HepG2 (cell line): Measurements from ENCODE around the gene THOC6. TPM values are rescaled to one million over a fixed set of nuclear protein-coding genes. Genes with fewer than 3 reads are reported as not detected.
A peak's percentile ranks its signal among the peaks of the same experiment; 100 is the strongest.

Experiments used
- ATAC-seq: fragments of 200-7000 bp; cut with Tn5 transposase; 3 replicates; pipeline ENCODE4 v1.9.1; 2020; ENCODE audit warnings: mild to moderate bottlenecking, moderate library complexity
- BruUV-seq: library from RNA; stranded (reverse); fragments of 400-500 nt; replicated peaks from 2 replicates; lab custom pipeline; 2021; lab: Mats Ljungman, UMichigan
- CTCF ChIA-PET: fragments of 300-600 bp; formaldehyde crosslinking; extraction: SDS; loops from one replicate; lab custom pipeline; 2021; ENCODE audit warnings: low total read pairs, inconsistent platforms, low intra/inter-chr PET ratio; lab: Yijun Ruan, JAX
- POLR2A ChIA-PET: fragments of 350-600 bp; sonication (Branson Sonifier 250); formaldehyde crosslinking; loops from one replicate; lab custom pipeline; 2020; ENCODE audit warnings: antibody characterized with exemption, inconsistent platforms; lab: Yijun Ruan, JAX
- DNase-seq: peaks from one replicate; pipeline ENCODE4 v3.0.0-alpha.2; 2015; ENCODE audit warnings: low spot score
- FAIRE-seq: peaks from 3 replicates; lab custom pipeline; 2011; peaks lifted over from hg19 to GRCh38; lab: Jason Lieb, UNC
- H2AFZ ChIP-seq: one replicate; pipeline ENCODE4 v1.6.1; 2011; ENCODE audit warnings: low read length, inconsistent platforms
- H3K27ac ChIP-seq: fragments of 300-600 bp; 3 replicates; pipeline ENCODE4 v1.8.0; 2011; ENCODE audit warnings: mixed run types, mild to moderate bottlenecking, mixed read lengths, low read length, inconsistent platforms; ENCODE audit not compliant: insufficient read depth; ENCODE audit errors: extremely low read length
- H3K27me3 ChIP-seq, 2 experiments: fragments of 200-600 bp in 1 of 2; 2 replicates in 1 of 2; 3 replicates in 1 of 2; pipeline versions ENCODE4 v1.6.0 to v1.8.0; 2011; ENCODE audit warnings: low read length in 2 of 2, mild to moderate bottlenecking in 2 of 2, moderate library complexity in 2 of 2, inconsistent platforms in 1 of 2; ENCODE audit not compliant: insufficient read depth in 2 of 2, control insufficient read depth in 1 of 2
- H3K36me3 ChIP-seq, 2 experiments: fragments of 200-600 bp in 1 of 2; replicated peaks in 1 of 2; 2 replicates in 1 of 2; 3 replicates in 1 of 2; pipeline versions ENCODE4 v1.5.1 to v1.8.0; 2011; ENCODE audit warnings: low read length in 2 of 2, inconsistent platforms in 1 of 2; ENCODE audit not compliant: insufficient read depth in 2 of 2, control insufficient read depth in 1 of 2
- H3K4me1 ChIP-seq: 2 replicates; pipeline ENCODE4 v1.5.1; 2012; ENCODE audit warnings: low read length, inconsistent platforms; ENCODE audit not compliant: insufficient read depth
- H3K4me2 ChIP-seq: 2 replicates; pipeline ENCODE4 v1.6.0; 2011; ENCODE audit warnings: low read depth, low read length, inconsistent platforms
- H3K4me3 ChIP-seq, 3 experiments: fragments of 200-600 bp in 1 of 3; sonication (generic), shearing (Covaris generic) in 1 of 3; replicated peaks in 1 of 3; 2 replicates each; pipeline ENCODE4 v1.5.1; 2011 to 2016; ENCODE audit warnings: low read length in 3 of 3, inconsistent platforms in 2 of 3, low read depth in 2 of 3, mild to moderate bottlenecking in 2 of 3, control low read depth in 1 of 3, mixed read lengths in 1 of 3; ENCODE audit not compliant: insufficient read depth in 1 of 3
- H3K79me2 ChIP-seq: one replicate; pipeline ENCODE4 v1.6.1; 2011; ENCODE audit warnings: low read length, inconsistent platforms; ENCODE audit not compliant: insufficient read depth
- H3K9ac ChIP-seq: 2 replicates; pipeline ENCODE4 v1.6.0; 2011; ENCODE audit warnings: mild to moderate bottlenecking, low read depth, low read length, inconsistent platforms; ENCODE audit not compliant: insufficient read depth
- H3K9me3 ChIP-seq: 2 replicates; pipeline ENCODE4 v1.5.1; 2012; ENCODE audit warnings: mild to moderate bottlenecking, low read length
- H4K20me1 ChIP-seq: 2 replicates; pipeline ENCODE4 v1.6.0; 2011; ENCODE audit warnings: inconsistent platforms, mild to moderate bottlenecking, low read length, moderate library complexity; ENCODE audit not compliant: insufficient read depth
- ATF3 ChIP-seq: sonication (generic); formaldehyde crosslinking; IDR thresholded peaks from 2 replicates; pipeline ENCODE4 v1.4.0; 2020; ENCODE audit warnings: missing genetic modification reagents
- ATF4 ChIP-seq, 2 experiments: fragments of 450-650 bp in 1 of 2; sonication (generic) in 1 of 2; formaldehyde crosslinking; IDR thresholded peaks; 2 replicates each; pipeline versions ENCODE4 v1.5.0 to v1.8.0; 2020 to 2022; ENCODE audit warnings: mild to moderate bottlenecking in 1 of 2, missing genetic modification reagents in 1 of 2
- CEBPB ChIP-seq: IDR thresholded peaks from 2 replicates; pipeline ENCODE4 v1.6.1; 2011; ENCODE audit warnings: low read depth, low read length, improper control_type of control experiment, borderline replicate concordance
- CEBPG ChIP-seq: IDR thresholded peaks from 2 replicates; pipeline ENCODE4 v1.6.1; 2016
- GATAD2A ChIP-seq: IDR thresholded peaks from 2 replicates; pipeline ENCODE4 v1.6.1; 2016
- HHEX ChIP-seq: IDR thresholded peaks from 2 replicates; pipeline ENCODE4 v1.6.1; 2016; ENCODE audit warnings: control low read depth
- HNF1A ChIP-seq, 2 experiments: sonication (generic) in 1 of 2; formaldehyde crosslinking in 1 of 2; IDR thresholded peaks; 2 replicates each; pipeline versions ENCODE4 v1.4.0 to v1.6.1; 2016 to 2020; ENCODE audit warnings: borderline replicate concordance in 1 of 2, low read depth in 1 of 2, mild to moderate bottlenecking in 1 of 2, missing genetic modification reagents in 1 of 2
- KDM1A ChIP-seq: IDR thresholded peaks from 2 replicates; pipeline ENCODE4 v1.6.1; 2016; ENCODE audit warnings: missing compliant biosample characterization
- NR2F6 ChIP-seq, 2 experiments: IDR thresholded peaks; 2 replicates each; pipeline ENCODE4 v1.6.1; 2016; ENCODE audit warnings: antibody characterized with exemption in 1 of 2, mild to moderate bottlenecking in 1 of 2
- SOX6 ChIP-seq, 2 experiments: fragments of 450-650 bp in 1 of 2; sonication (generic) in 1 of 2; formaldehyde crosslinking in 1 of 2; IDR thresholded peaks; 2 replicates each; pipeline versions ENCODE4 v1.4.0 to v1.6.1; 2017 to 2020; ENCODE audit warnings: antibody characterized with exemption in 1 of 2, mild to moderate bottlenecking in 1 of 2, missing genetic modification reagents in 1 of 2
- SP5 ChIP-seq: IDR thresholded peaks from 2 replicates; pipeline ENCODE4 v1.6.1; 2016; ENCODE audit warnings: low read depth, borderline replicate concordance
- THAP7 ChIP-seq: sonication (generic); formaldehyde crosslinking; IDR thresholded peaks from 2 replicates; pipeline ENCODE4 v1.8.1; 2023; ENCODE audit warnings: mild to moderate bottlenecking, missing genetic modification reagents
- ZFY ChIP-seq: sonication (generic); formaldehyde crosslinking; IDR thresholded peaks from 2 replicates; pipeline ENCODE4 v1.4.0; 2020; ENCODE audit warnings: missing genetic modification reagents
- ZMYM3 ChIP-seq: sonication (generic); formaldehyde crosslinking; IDR thresholded peaks from 2 replicates; pipeline ENCODE4 v1.5.1; 2020; ENCODE audit warnings: mild to moderate bottlenecking, missing genetic modification reagents
- ZNF207 ChIP-seq: fragments of 450-650 bp; IDR thresholded peaks from 2 replicates; pipeline ENCODE4 v1.6.1; 2016; ENCODE audit warnings: antibody characterized with exemption, borderline replicate concordance
- ZNF770 ChIP-seq: sonication (generic); formaldehyde crosslinking; IDR thresholded peaks from 2 replicates; pipeline ENCODE4 v1.5.0; 2020; ENCODE audit warnings: mild to moderate bottlenecking, missing genetic modification reagents
- WGBS: methylation state at CpG from one replicate; pipeline ENCODE4 v1.1.6; 2017; ENCODE audit warnings: low lambda C conversion rate; 5-methylcytosine and 5-hydroxymethylcytosine counted together
- in situ Hi-C: cut with HindIII; loops from 2 replicates; pipeline ENCODE4 v1.10.0; 2017; ENCODE audit warnings: low pct_unique_long_range_greater_than_20kb; ENCODE audit not compliant: extremely low pct_ligation_motif_present
- intact Hi-C: fragments of 100-400 bp; cut with micrococcal nuclease; formaldehyde crosslinking; loops from one replicate; pipeline ENCODE4 v1.10.0; 2022; ENCODE audit not compliant: unreplicated experiment
- polyA plus RNA-seq, 8 experiments: library from polyadenylated mRNA; depleted of rRNA in 3 of 8; stranded (reverse) in 7 of 8; unstranded in 1 of 8; fragments of >200 nt; fragmentation: Illumina TruSeq in 4 of 8; extraction: Trizol in 4 of 8; gene quantifications; 2 replicates each; pipeline versions ENCODE4 v1.2.1 to v1.2.3, GENCODE V29; 2011 to 2016; ENCODE audit warnings: low read depth in 4 of 8, missing spikeins in 1 of 8, mixed read lengths in 1 of 8; ENCODE audit not compliant: insufficient read depth in 1 of 8
- total RNA-seq, 5 experiments: library from RNA; depleted of rRNA; stranded (reverse); fragments of >200 nt; fragmentation: Illumina TruSeq; extraction: Trizol; gene quantifications; 2 replicates each; pipeline ENCODE4 v1.2.3, GENCODE V29; 2016; ENCODE audit warnings: low read depth in 1 of 5

THOC6 gene
- total and polyA plus RNA-seq, 2 of the 13 experiments (the other 11 are each of a cell fraction or from before 2014, with no cell fraction given), result 32.1 to 37.0 TPM

- Histone ChIP-seq H3K36me3 (no peaks in the 10 kb centered on the region), H3K27ac (no peak overlapping the region), H2AFZ (no peak overlapping the region), H3K4me3 (no peak overlapping the region), H3K9me3 (no peaks in the 10 kb centered on the region), H3K4me1 (peaks cover 40% of the 10 kb centered on the region), H3K9ac (no peak overlapping the region), H3K4me2 (no peak overlapping the region), H4K20me1 (no peaks in the 10 kb centered on the region), H3K79me2 (no peaks in the 10 kb centered on the region), H3K27me3 (peaks cover 12 to 70% of the 10 kb centered on the region in 2 experiments; a peak in 4 of 5 replicates)
- ChIA-PET CTCF (no interaction called here), POLR2A (interaction anchor here (0.6 to 2.0 kb wide), 4 partner anchors 13 to 46 kb away, joined by 3 to 6 read pairs (median 6); partner anchors contain the start of gene TNFRSF12A)
- 9% methylated on average over 3 of the region's 3 CpGs for WGBS
- in situ Hi-C loops (no loop called here), intact Hi-C loops (no loop called here)
- BruUV-seq, result no TSS peak
- no peak for DNase-seq
- no peak for ATAC-seq
- FAIRE-seq, result no peak
- no peak for TF ChIP-seq NR2F6 (IDR thresholded peaks at IDR 0.05)
- TF ChIP-seq NR2F6 (CRISPR knock-in tag; IDR thresholded peaks at IDR 0.05), result 0 out of 2 replicates have a peak, but pooled peaks have one; percentile 36
- TF ChIP-seq THAP7 (CRISPR knock-in tag), result no peak
- no peak for TF ChIP-seq SOX6 (IDR thresholded peaks at IDR 0.05)
- TF ChIP-seq SOX6 (CRISPR knock-in tag; IDR thresholded peaks at IDR 0.05), result peak; percentile 33; the same call in 1 of the 2 replicates
- peak; percentile 69; the same call in 1 of the 2 replicates for TF ChIP-seq ATF3 (CRISPR knock-in tag)
- peak; percentile 98 for TF ChIP-seq ZNF770 (CRISPR knock-in tag)
- 0 out of 2 replicates have a peak, but pooled peaks have one; percentile 7 for TF ChIP-seq CEBPB
- no peak for TF ChIP-seq HNF1A (IDR thresholded peaks at IDR 0.05; ENCODE audit: low read depth)
- no peak for TF ChIP-seq HNF1A (CRISPR knock-in tag; IDR thresholded peaks at IDR 0.05; ENCODE audit: borderline replicate concordance)
- TF ChIP-seq ZNF207, result no peak
- TF ChIP-seq ATF4 (CRISPR knock-in tag; IDR thresholded peaks at IDR 0.05), result peak in 1 of 2 experiments; percentile 69; a peak in 2 of 4 replicates
- TF ChIP-seq ZFY, result no peak
- 0 out of 2 replicates have a peak, but pooled peaks have one; percentile 41 for TF ChIP-seq KDM1A (CRISPR knock-in tag)
- TF ChIP-seq GATAD2A, result 0 out of 2 replicates have a peak, but pooled peaks have one; percentile 32
- peak; percentile 57; the same call in 1 of the 2 replicates for TF ChIP-seq ZMYM3 (CRISPR knock-in tag)
- peak; percentile 82 for TF ChIP-seq CEBPG (CRISPR knock-in tag)
- TF ChIP-seq HHEX (CRISPR knock-in tag), result no peak
- TF ChIP-seq SP5 (CRISPR knock-in tag), result 0 out of 2 replicates have a peak, but pooled peaks have one; percentile 12
Measured at GRCh38 chr16:3042376-3042775, 18.5 kb downstream of the THOC6 start.
